Endothelial cell (in vitro differentiated cells): Measurements from ENCODE around the gene LRRFIP1. TPM values are rescaled to one million over a fixed set of nuclear protein-coding genes. Genes with fewer than 3 reads are reported as not detected.

ENCODE experiments used
- DNase-seq: peaks from one replicate; pipeline ENCODE4 v3.0.0; 2021; ENCODE audit warnings: low spot score
- H3K27ac Mint-ChIP-seq: one replicate; pipeline ENCODE4 v1.8.0; 2021; ENCODE audit warnings: mixed read lengths, inconsistent platforms; ENCODE audit not compliant: unreplicated experiment
- H3K27me3 Mint-ChIP-seq: one replicate; pipeline ENCODE4 v1.8.0; 2021; ENCODE audit warnings: mild to moderate bottlenecking, moderate library complexity, mixed read lengths, inconsistent platforms; ENCODE audit not compliant: unreplicated experiment
- H3K36me3 Mint-ChIP-seq: one replicate; pipeline ENCODE4 v1.8.0; 2021; ENCODE audit warnings: mild to moderate bottlenecking, low read depth, mixed read lengths, inconsistent platforms; ENCODE audit not compliant: unreplicated experiment
- H3K4me1 Mint-ChIP-seq: one replicate; pipeline ENCODE4 v1.8.0; 2021; ENCODE audit warnings: mild to moderate bottlenecking, mixed read lengths, inconsistent platforms; ENCODE audit not compliant: unreplicated experiment
- H3K4me3 Mint-ChIP-seq: one replicate; pipeline ENCODE4 v1.8.0; 2021; ENCODE audit warnings: mild to moderate bottlenecking, mixed read lengths, inconsistent platforms; ENCODE audit not compliant: unreplicated experiment
- H3K9me3 Mint-ChIP-seq: one replicate; pipeline ENCODE4 v1.8.0; 2021; ENCODE audit warnings: mixed read lengths, inconsistent platforms; ENCODE audit not compliant: unreplicated experiment
- total RNA-seq: library from RNA; stranded (reverse); fragmentation: NEBNext Ultra II Directional; extraction: Animal tissue kit (Norgen Biotek cat#: 25700); gene quantifications from one replicate; pipeline ENCODE4 v1.2.1, GENCODE V29; 2021; ENCODE audit not compliant: unreplicated experiment
- TF ChIP-seq, protein P1 (sequence below): fragments of 200-600 bp; sonication (generic); IDR thresholded peaks from one replicate; pipeline ENCODE4 v1.5.0; 2021; ENCODE audit warnings: antibody characterized with exemption; ENCODE audit not compliant: unreplicated experiment

The LRRFIP1 gene
- total RNA-seq, 1 donor from 2014 or later = 105 TPM

DNA sequence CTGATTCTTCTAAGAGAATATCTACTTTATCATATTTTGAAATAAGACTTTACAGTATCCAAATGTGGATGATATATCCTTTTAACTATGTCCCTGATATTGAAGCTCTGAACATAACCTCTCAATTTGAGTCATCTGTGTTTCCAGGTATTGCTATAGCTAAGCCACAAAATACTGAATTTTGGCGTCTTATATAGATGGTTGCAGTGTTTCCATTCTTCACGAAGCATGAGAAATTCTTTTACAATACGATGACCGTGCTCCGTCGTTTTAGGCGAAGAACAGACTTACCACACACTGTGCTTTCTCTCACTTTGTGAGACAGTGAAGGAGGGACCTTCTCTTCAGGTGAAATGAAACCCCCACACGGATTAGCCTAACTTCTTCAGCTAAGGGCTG lies 45.3 kb downstream of the LRRFIP1 start:
- Mint-ChIP-seq H3K4me1 (peaks cover 58% of the 10 kb centered on the region), H3K4me3 (no peak overlapping the region), H3K27me3 (peaks cover 17% of the 10 kb centered on the region), H3K27ac (peak overlapping the region; percentile 64), H3K9me3 (no peaks in the 10 kb centered on the region), H3K36me3 (peaks cover 6% of the 10 kb centered on the region)
- TF ChIP-seq, protein P1, sequence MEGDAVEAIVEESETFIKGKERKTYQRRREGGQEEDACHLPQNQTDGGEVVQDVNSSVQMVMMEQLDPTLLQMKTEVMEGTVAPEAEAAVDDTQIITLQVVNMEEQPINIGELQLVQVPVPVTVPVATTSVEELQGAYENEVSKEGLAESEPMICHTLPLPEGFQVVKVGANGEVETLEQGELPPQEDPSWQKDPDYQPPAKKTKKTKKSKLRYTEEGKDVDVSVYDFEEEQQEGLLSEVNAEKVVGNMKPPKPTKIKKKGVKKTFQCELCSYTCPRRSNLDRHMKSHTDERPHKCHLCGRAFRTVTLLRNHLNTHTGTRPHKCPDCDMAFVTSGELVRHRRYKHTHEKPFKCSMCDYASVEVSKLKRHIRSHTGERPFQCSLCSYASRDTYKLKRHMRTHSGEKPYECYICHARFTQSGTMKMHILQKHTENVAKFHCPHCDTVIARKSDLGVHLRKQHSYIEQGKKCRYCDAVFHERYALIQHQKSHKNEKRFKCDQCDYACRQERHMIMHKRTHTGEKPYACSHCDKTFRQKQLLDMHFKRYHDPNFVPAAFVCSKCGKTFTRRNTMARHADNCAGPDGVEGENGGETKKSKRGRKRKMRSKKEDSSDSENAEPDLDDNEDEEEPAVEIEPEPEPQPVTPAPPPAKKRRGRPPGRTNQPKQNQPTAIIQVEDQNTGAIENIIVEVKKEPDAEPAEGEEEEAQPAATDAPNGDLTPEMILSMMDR = no peak
- no peak for DNase-seq

GRCh38 chr2:237673130-237674001 lies 46.0 kb downstream of the LRRFIP1 start:
- H3K4me3 Mint-ChIP-seq = peak overlapping the region; percentile 39
- peaks cover 63% of the 10 kb centered on the region for H3K4me1 Mint-ChIP-seq
- peak overlapping the region; percentile 100 for H3K27ac Mint-ChIP-seq
- peaks cover 6% of the 10 kb centered on the region for H3K36me3 Mint-ChIP-seq
- H3K27me3 Mint-ChIP-seq = peaks cover 16% of the 10 kb centered on the region
- no peaks in the 10 kb centered on the region for H3K9me3 Mint-ChIP-seq
- TF ChIP-seq, protein P1 = peak; percentile 72
- peak; percentile 60 for DNase-seq

- Mint-ChIP-seq H3K27ac (peak overlapping the region; percentile 100), H3K36me3 (peaks cover 6% of the 10 kb centered on the region), H3K9me3 (no peaks in the 10 kb centered on the region), H3K4me3 (peak overlapping the region; percentile 76), H3K27me3 (peaks cover 14% of the 10 kb centered on the region), H3K4me1 (peaks cover 64% of the 10 kb centered on the region)
- TF ChIP-seq, protein P1 = no peak
- peak; percentile 90 for DNase-seq
Measured at GRCh38 chr2:237674731-237675276, 47.4 kb downstream of the LRRFIP1 start.

- no peaks in the 10 kb centered on the region for H3K9me3 Mint-ChIP-seq
- TF ChIP-seq, protein P1 = no peak
- no peak for DNase-seq
- peak overlapping the region; percentile 76 for H3K4me3 Mint-ChIP-seq
- peaks cover 11% of the 10 kb centered on the region for H3K27me3 Mint-ChIP-seq
- peak overlapping the region; percentile 100 for H3K27ac Mint-ChIP-seq
- peaks cover 6% of the 10 kb centered on the region for H3K36me3 Mint-ChIP-seq
- peaks cover 62% of the 10 kb centered on the region for H3K4me1 Mint-ChIP-seq
Measured at GRCh38 chr2:237675316-237675715, 47.9 kb downstream of the LRRFIP1 start.
